ENCODE data around the gene TTLL3.

Gene TTLL3

DNA sequence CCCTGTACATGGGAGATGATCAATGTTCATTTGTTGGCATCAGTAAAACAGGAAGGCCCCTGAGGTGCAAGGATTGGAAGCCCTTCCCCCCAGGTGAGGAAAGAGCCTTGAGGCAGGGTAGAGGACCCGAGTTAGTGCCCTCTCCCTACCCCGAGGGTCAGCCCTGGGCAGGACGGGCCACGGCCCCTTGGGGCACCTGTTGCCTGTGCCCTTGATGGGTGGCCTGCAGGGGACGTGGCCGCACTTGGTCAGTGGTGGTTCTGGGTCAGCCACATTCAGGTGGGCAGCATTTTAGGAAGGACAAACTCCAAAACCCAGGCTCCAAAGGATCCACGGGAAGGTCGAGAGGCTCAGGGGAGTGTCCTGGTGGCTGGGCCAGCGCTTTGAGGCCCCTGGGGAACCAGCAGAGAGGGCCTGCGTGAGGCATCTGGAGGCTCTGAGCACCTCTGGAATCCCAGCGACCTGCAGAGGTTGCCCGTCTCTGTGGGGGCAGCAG is 49.5 kb downstream of the TTLL3 start:
- TF ChIP-seq ZFP3 (CRISPR knock-in tag; IDR thresholded peaks at IDR 0.05) (no peak), ZNF8 (CRISPR knock-in tag; IDR thresholded peaks at IDR 0.05) (no peak), ZNF565 (CRISPR knock-in tag; conservative IDR thresholded peaks at IDR 0.05; ENCODE audit: low read depth) (no peak), PPARA (CRISPR knock-in tag; IDR thresholded peaks at IDR 0.05; ENCODE audit: borderline replicate concordance) (no peak), ZFP30 (CRISPR knock-in tag; IDR thresholded peaks at IDR 0.05) (no peak), ZNF70 (CRISPR knock-in tag; IDR thresholded peaks at IDR 0.05) (no peak), TOX (CRISPR knock-in tag; IDR thresholded peaks at IDR 0.05; ENCODE audit: borderline replicate concordance) (no peak), RARB (CRISPR knock-in tag; IDR thresholded peaks at IDR 0.05) (no peak), GLIS3 (CRISPR knock-in tag; IDR thresholded peaks at IDR 0.05) (no peak), SNAI2 (CRISPR knock-in tag; IDR thresholded peaks at IDR 0.05) (no peak), CREB5 (CRISPR knock-in tag; IDR thresholded peaks at IDR 0.05; ENCODE audit: low read depth) (no peak), ISL1 (CRISPR knock-in tag; IDR thresholded peaks at IDR 0.05) (no peak), ZC3H10 (CRISPR knock-in tag; IDR thresholded peaks at IDR 0.05) (no peak), POU6F1 (CRISPR knock-in tag; IDR thresholded peaks at IDR 0.05; ENCODE audit: borderline replicate concordance, low read depth) (no peak), PATZ1 (CRISPR knock-in tag; IDR thresholded peaks at IDR 0.05; ENCODE audit: borderline replicate concordance) (no peak), TCF4 (CRISPR knock-in tag; IDR thresholded peaks at IDR 0.05; ENCODE audit: borderline replicate concordance) (no peak)
- TF ChIP-seq, protein P1, sequence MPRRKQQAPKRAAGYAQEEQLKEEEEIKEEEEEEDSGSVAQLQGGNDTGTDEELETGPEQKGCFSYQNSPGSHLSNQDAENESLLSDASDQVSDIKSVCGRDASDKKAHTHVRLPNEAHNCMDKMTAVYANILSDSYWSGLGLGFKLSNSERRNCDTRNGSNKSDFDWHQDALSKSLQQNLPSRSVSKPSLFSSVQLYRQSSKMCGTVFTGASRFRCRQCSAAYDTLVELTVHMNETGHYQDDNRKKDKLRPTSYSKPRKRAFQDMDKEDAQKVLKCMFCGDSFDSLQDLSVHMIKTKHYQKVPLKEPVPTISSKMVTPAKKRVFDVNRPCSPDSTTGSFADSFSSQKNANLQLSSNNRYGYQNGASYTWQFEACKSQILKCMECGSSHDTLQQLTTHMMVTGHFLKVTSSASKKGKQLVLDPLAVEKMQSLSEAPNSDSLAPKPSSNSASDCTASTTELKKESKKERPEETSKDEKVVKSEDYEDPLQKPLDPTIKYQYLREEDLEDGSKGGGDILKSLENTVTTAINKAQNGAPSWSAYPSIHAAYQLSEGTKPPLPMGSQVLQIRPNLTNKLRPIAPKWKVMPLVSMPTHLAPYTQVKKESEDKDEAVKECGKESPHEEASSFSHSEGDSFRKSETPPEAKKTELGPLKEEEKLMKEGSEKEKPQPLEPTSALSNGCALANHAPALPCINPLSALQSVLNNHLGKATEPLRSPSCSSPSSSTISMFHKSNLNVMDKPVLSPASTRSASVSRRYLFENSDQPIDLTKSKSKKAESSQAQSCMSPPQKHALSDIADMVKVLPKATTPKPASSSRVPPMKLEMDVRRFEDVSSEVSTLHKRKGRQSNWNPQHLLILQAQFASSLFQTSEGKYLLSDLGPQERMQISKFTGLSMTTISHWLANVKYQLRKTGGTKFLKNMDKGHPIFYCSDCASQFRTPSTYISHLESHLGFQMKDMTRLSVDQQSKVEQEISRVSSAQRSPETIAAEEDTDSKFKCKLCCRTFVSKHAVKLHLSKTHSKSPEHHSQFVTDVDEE (CRISPR knock-in tag; IDR thresholded peaks at IDR 0.05) = no peak
- no peak for ATAC-seq

DNA sequence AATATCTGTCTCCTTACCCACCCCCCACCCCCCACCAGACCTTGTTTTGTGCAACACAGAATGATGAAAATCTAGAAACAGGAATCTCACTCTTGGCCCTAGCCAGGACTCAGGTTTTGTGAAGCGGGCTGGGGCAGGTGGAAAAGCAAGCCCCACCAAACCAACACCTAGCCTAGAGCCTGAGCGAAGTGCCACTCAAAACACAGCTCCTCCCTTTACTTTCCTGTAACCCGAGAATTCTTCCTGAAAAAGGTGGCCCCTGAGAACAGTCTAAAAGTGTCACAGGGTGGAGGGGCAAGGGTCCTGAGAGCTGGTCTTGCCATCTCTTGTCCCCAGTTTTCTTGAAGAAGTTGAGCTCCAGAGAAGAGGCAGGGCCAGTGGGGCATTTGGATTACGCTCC is 51.1 kb downstream of the TTLL3 start:
- no peak for TF ChIP-seq RARB (CRISPR knock-in tag; IDR thresholded peaks at IDR 0.05)
- no peak for TF ChIP-seq TCF4 (CRISPR knock-in tag; IDR thresholded peaks at IDR 0.05; ENCODE audit: borderline replicate concordance)
- TF ChIP-seq PPARA (CRISPR knock-in tag; IDR thresholded peaks at IDR 0.05; ENCODE audit: borderline replicate concordance) = no peak
- no peak for TF ChIP-seq CSDC2 (CRISPR knock-in tag; IDR thresholded peaks at IDR 0.05)
- no peak for TF ChIP-seq ZFP3 (CRISPR knock-in tag; IDR thresholded peaks at IDR 0.05)
- TF ChIP-seq ZC3H10 (CRISPR knock-in tag; IDR thresholded peaks at IDR 0.05) = no peak
- TF ChIP-seq, protein P1 (CRISPR knock-in tag; IDR thresholded peaks at IDR 0.05) = no peak
- no peak for TF ChIP-seq SNAI2 (CRISPR knock-in tag; IDR thresholded peaks at IDR 0.05)
- TF ChIP-seq CSRNP3 (CRISPR knock-in tag; IDR thresholded peaks at IDR 0.05) = no peak
- no peak for TF ChIP-seq CREB5 (CRISPR knock-in tag; IDR thresholded peaks at IDR 0.05; ENCODE audit: low read depth)
- no peak for TF ChIP-seq PATZ1 (CRISPR knock-in tag; IDR thresholded peaks at IDR 0.05; ENCODE audit: borderline replicate concordance)
- no peak for TF ChIP-seq ZFP30 (CRISPR knock-in tag; IDR thresholded peaks at IDR 0.05)
- no peak for ATAC-seq
